DMS79 (cell line): Measurements from ENCODE around the gene PRKCE.
A peak's percentile ranks its signal among the peaks of the same experiment; 100 is the strongest.

Source experiments
- DNase-seq: peaks from one replicate; lab custom pipeline; 2025; lab: John Stamatoyannopoulos, UW

The PRKCE gene

GRCh38 chr2:46045888-46046287, 394.4 kb downstream of the PRKCE start:
- no peak for DNase-seq

- no peak for DNase-seq
Measured at GRCh38 chr2:46047290-46047689, 395.8 kb downstream of the PRKCE start.

GRCh38 chr2:46048693-46049092, 397.2 kb downstream of the PRKCE start:
- DNase-seq: no peak

- DNase-seq: no peak
Measured at GRCh38 chr2:46050027-46050426, 398.6 kb downstream of the PRKCE start.

GRCh38 chr2:46050489-46050888, 399.0 kb downstream of the PRKCE start:
- DNase-seq: no peak

- no peak for DNase-seq
Measured at GRCh38 chr2:46051085-46051484, 399.6 kb downstream of the PRKCE start.

- no peak for DNase-seq
Measured at GRCh38 chr2:46053564-46053963, 402.1 kb downstream of the PRKCE start.

- DNase-seq: no peak
Measured at GRCh38 chr2:46056541-46056940, 405.1 kb downstream of the PRKCE start.

GRCh38 chr2:46058140-46058539, 406.7 kb downstream of the PRKCE start:
- no peak for DNase-seq

- no peak for DNase-seq
Measured at GRCh38 chr2:46062637-46063412, 411.4 kb downstream of the PRKCE start.

- no peak for DNase-seq
Measured at GRCh38 chr2:46064396-46064795, 412.9 kb downstream of the PRKCE start.

GRCh38 chr2:46065152-46065551, 413.7 kb downstream of the PRKCE start:
- DNase-seq: no peak

GRCh38 chr2:46066116-46066515, 414.6 kb downstream of the PRKCE start:
- DNase-seq: no peak

- no peak for DNase-seq
Measured at GRCh38 chr2:46066601-46067000, 415.1 kb downstream of the PRKCE start.

GRCh38 chr2:46067062-46067461, 415.6 kb downstream of the PRKCE start:
- no peak for DNase-seq

GRCh38 chr2:46067501-46068305, 416.2 kb downstream of the PRKCE start:
- DNase-seq: no peak

- DNase-seq: no peak
Measured at GRCh38 chr2:46068636-46069035, 417.2 kb downstream of the PRKCE start.

GRCh38 chr2:46071074-46071473, 419.6 kb downstream of the PRKCE start:
- no peak for DNase-seq

GRCh38 chr2:46072101-46072820, 420.8 kb downstream of the PRKCE start:
- DNase-seq: peak; percentile 26

- no peak for DNase-seq
Measured at GRCh38 chr2:46073540-46074046, 422.1 kb downstream of the PRKCE start.

GRCh38 chr2:46074501-46074900, 423.0 kb downstream of the PRKCE start:
- no peak for DNase-seq

GRCh38 chr2:46075848-46076247, 424.4 kb downstream of the PRKCE start:
- no peak for DNase-seq
